NCI-H526 (cell line): ENCODE results near the gene LDLRAP1.

Source experiments
- DNase-seq, 2 experiments: peaks; one replicate each; lab custom pipeline; 2025; lab: John Stamatoyannopoulos, UW

LDLRAP1 gene

GRCh38 chr1:25562928-25563283, 19.5 kb downstream of the LDLRAP1 start:
- no peak for DNase-seq

GRCh38 chr1:25563330-25564215, 20.2 kb downstream of the LDLRAP1 start:
- no peak for DNase-seq

GRCh38 chr1:25564777-25565574, 21.6 kb downstream of the LDLRAP1 start:
- DNase-seq: no peak

GRCh38 chr1:25565626-25566025, 22.2 kb downstream of the LDLRAP1 start:
- no peak for DNase-seq

- peak in 1 of 2 experiments; percentile 7 for DNase-seq
These were observed 22.8 kb downstream of the LDLRAP1 start for GRCh38 chr1:25566176-25566729.

GRCh38 chr1:25566730-25567341, 23.4 kb downstream of the LDLRAP1 start:
- no peak for DNase-seq

GRCh38 chr1:25567710-25568089, 24.3 kb downstream of the LDLRAP1 start:
- no peak for DNase-seq

GRCh38 chr1:25568090-25568833, 24.9 kb downstream of the LDLRAP1 start:
- peak; percentile 56 to 78 for DNase-seq

GRCh38 chr1:25568834-25569596, 25.6 kb downstream of the LDLRAP1 start:
- DNase-seq: no peak

- DNase-seq: peak in 1 of 2 experiments; percentile 27
These were observed 26.4 kb downstream of the LDLRAP1 start for GRCh38 chr1:25569597-25570396.

GRCh38 chr1:25570798-25571521, 27.6 kb downstream of the LDLRAP1 start:
- no peak for DNase-seq

- DNase-seq: no peak
These were observed 28.1 kb downstream of the LDLRAP1 start for GRCh38 chr1:25571522-25571970.

GRCh38 chr1:25572107-25572506, 28.7 kb downstream of the LDLRAP1 start:
- DNase-seq: no peak

- peak in 1 of 2 experiments; percentile 64 for DNase-seq
These were observed 29.5 kb downstream of the LDLRAP1 start for GRCh38 chr1:25572708-25573590.

- no peak for DNase-seq
These were observed 30.2 kb downstream of the LDLRAP1 start for GRCh38 chr1:25573591-25573930.

GRCh38 chr1:25573961-25574360, 30.6 kb downstream of the LDLRAP1 start:
- DNase-seq: no peak

- DNase-seq: no peak
These were observed 31.8 kb downstream of the LDLRAP1 start for GRCh38 chr1:25575191-25575590.

- no peak for DNase-seq
These were observed 33.2 kb downstream of the LDLRAP1 start for GRCh38 chr1:25576459-25577133.
